HL-60 (cell line): ENCODE measurements around the gene HIRA.

Experiments
- DNase-seq, 2 experiments: peaks; one replicate each; pipeline ENCODE4 v3.0.0-alpha.2; 2010 to 2020; ENCODE audit warnings: low read depth in 1 of 2, low spot score in 1 of 2
- H3K27ac ChIP-seq: fragments of 250-450 bp; sonication (Bioruptor Pico); replicated peaks from 2 replicates; pipeline ENCODE4 v1.5.1; 2020; ENCODE audit warnings: mild to moderate bottlenecking, moderate library complexity
- H3K27me3 ChIP-seq: fragments of 250-450 bp; sonication (Bioruptor Pico); 2 replicates; pipeline ENCODE4 v1.5.1; 2021; ENCODE audit warnings: mild to moderate bottlenecking, moderate library complexity; ENCODE audit not compliant: insufficient read depth, poor library complexity, severe bottlenecking
- H3K4me3 ChIP-seq: replicated peaks from 2 replicates; pipeline ENCODE4 v1.5.1; 2011; ENCODE audit warnings: mild to moderate bottlenecking, control low read depth, low read length; ENCODE audit not compliant: insufficient read depth
- CTCF ChIP-seq: IDR thresholded peaks from one replicate; pipeline ENCODE4 v1.5.1; 2011; ENCODE audit warnings: low read length, control low read depth, inconsistent platforms; ENCODE audit not compliant: insufficient read depth
- GABPA ChIP-seq: IDR thresholded peaks from 2 replicates; pipeline ENCODE4 v1.6.1; 2012; ENCODE audit warnings: low read depth
- POLR2AphosphoS5 ChIP-seq: IDR thresholded peaks from 2 replicates; pipeline ENCODE4 v1.6.1; 2012; ENCODE audit warnings: low read depth
- REST ChIP-seq: IDR thresholded peaks from 2 replicates; pipeline ENCODE4 v1.6.1; 2012; ENCODE audit warnings: low read depth; ENCODE audit not compliant: insufficient replicate concordance
- SPI1 ChIP-seq: IDR thresholded peaks from 2 replicates; pipeline ENCODE4 v1.6.1; 2012; ENCODE audit warnings: low read depth, mild to moderate bottlenecking, borderline replicate concordance

HIRA gene

GRCh38 chr22:19471572-19471971 is 40.0 kb upstream of the HIRA start:
- Histone ChIP-seq H3K27me3 (no peaks in the 10 kb centered on the region), H3K27ac (no peak overlapping the region), H3K4me3 (no peak overlapping the region)
- TF ChIP-seq REST (no peak), CTCF (no peak), GABPA (no peak), SPI1 (no peak), POLR2AphosphoS5 (no peak)
- no peak for DNase-seq

- no peak for DNase-seq
- H3K4me3 ChIP-seq = no peak overlapping the region
- H3K27me3 ChIP-seq = no peaks in the 10 kb centered on the region
- no peak overlapping the region for H3K27ac ChIP-seq
- no peak for TF ChIP-seq SPI1
- TF ChIP-seq POLR2AphosphoS5 = no peak
- no peak for TF ChIP-seq CTCF
- TF ChIP-seq REST = no peak
- no peak for TF ChIP-seq GABPA
Measured at GRCh38 chr22:19470010-19470409, 38.5 kb upstream of the HIRA start.

GRCh38 chr22:19469421-19469820 is 37.9 kb upstream of the HIRA start:
- Histone ChIP-seq H3K4me3 (no peak overlapping the region), H3K27ac (no peak overlapping the region), H3K27me3 (no peaks in the 10 kb centered on the region)
- no peak for TF ChIP-seq SPI1
- TF ChIP-seq CTCF = no peak
- TF ChIP-seq POLR2AphosphoS5 = no peak
- TF ChIP-seq GABPA = no peak
- no peak for TF ChIP-seq REST
- DNase-seq = no peak
